ENCODE results near the gene PIK3C3. TPM values are rescaled to one million over a fixed set of nuclear protein-coding genes. Genes with fewer than 3 reads are reported as not detected.

Gene PIK3C3
- total and polyA plus RNA-seq, 2 of the 8 experiments (the other 6 are each of a cell fraction or from before 2014, with no cell fraction given): 15.3 to 47.4 TPM

- Histone ChIP-seq H4K8ac (ENCODE audit: extremely low read depth, insufficient read depth, low read length) (no peak overlapping the region), H3K4me1 (replicated peaks in 1 of 4; ENCODE audit: control insufficient read depth in 3 of 4, insufficient read depth in 4 of 4, low read length in 3 of 4) (no peaks in the 10 kb centered on the region), H2AFZ (ENCODE audit: low read length) (no peak overlapping the region), H2BK12ac (ENCODE audit: low read depth, low read length) (no peak overlapping the region), H3K79me2 (ENCODE audit: control insufficient read depth in 1 of 2, insufficient read depth in 2 of 2, low read length in 2 of 2) (no peaks in the 10 kb centered on the region), H3K14ac (ENCODE audit: insufficient read length) (no peak overlapping the region), H3K9ac (replicated peaks in 1 of 4; ENCODE audit: extremely low read depth in 1 of 4, low read depth in 3 of 4, low read length in 3 of 4) (no peak overlapping the region), H3K4ac (replicated peaks; ENCODE audit: insufficient read length, low read depth, low read length) (no peak overlapping the region), H2BK20ac (ENCODE audit: low read length) (no peak overlapping the region), H3K36me3 (ENCODE audit: control insufficient read depth in 2 of 4, insufficient read depth in 4 of 4, low read length in 3 of 4) (peaks cover 0 to 15% (median 2%) of the 10 kb centered on the region in 4 experiments; a peak in 2 of 8 replicates), H4K20me1 (replicated peaks in 1 of 2; ENCODE audit: control insufficient read depth in 1 of 2, insufficient read depth in 2 of 2, low read length in 2 of 2) (no peaks in the 10 kb centered on the region), H3K23me2 (ENCODE audit: low read depth, low read length) (no peaks in the 10 kb centered on the region), H3K27ac (ENCODE audit: low read depth, low read length) (no peak overlapping the region), H3K18ac (ENCODE audit: extremely low read depth, low read length) (no peak overlapping the region), H3K23ac (ENCODE audit: insufficient read length) (no peak overlapping the region), H2BK120ac (replicated peaks; ENCODE audit: low read depth, low read length) (no peak overlapping the region), H3K27me3 (replicated peaks in 1 of 4; ENCODE audit: control insufficient read depth in 3 of 4, extremely low read depth in 1 of 4, insufficient read depth in 3 of 4, low read length in 3 of 4) (no peaks in the 10 kb centered on the region), H4K91ac (replicated peaks; ENCODE audit: insufficient read length, low read length) (no peak overlapping the region), H4K5ac (ENCODE audit: insufficient read length, low read depth, low read length) (no peak overlapping the region), H3K4me2 (ENCODE audit: insufficient read depth in 1 of 2, low read depth in 2 of 2, low read length in 2 of 2) (no peak overlapping the region), H3K9me3 (ENCODE audit: insufficient read depth in 2 of 2, low read depth in 1 of 2, low read length in 1 of 2) (no peaks in the 10 kb centered on the region), H2AK5ac (ENCODE audit: low read depth, low read length) (no peak overlapping the region), H3K79me1 (ENCODE audit: low read depth, low read length) (no peaks in the 10 kb centered on the region), H2BK15ac (ENCODE audit: low read length) (no peak overlapping the region), H3K4me3 (ENCODE audit: extremely low read depth in 1 of 4, insufficient read depth in 2 of 4, low read depth in 3 of 4, low read length in 4 of 4) (no peak overlapping the region), H2BK5ac (ENCODE audit: low read depth, low read length) (no peak overlapping the region), H3K56ac (replicated peaks; ENCODE audit: insufficient read length, low read depth, low read length) (no peak overlapping the region)
- ChIA-PET POLR2A (ENCODE audit: partially characterized antibody) (no interaction called here), CTCF (ENCODE audit: partially characterized antibody) (interaction anchor here (2.1 kb wide), 1 partner anchor 10 kb away, joined by 7 read pairs; no protein-coding TSS in a partner anchor)
- no peak for FAIRE-seq
- no peak for DNase-seq (ENCODE audit: low read depth in 1 of 2, low spot score in 2 of 2)
- no peak for TF ChIP-seq SIX5 (IDR thresholded peaks at IDR 0.05; ENCODE audit: low read depth, low read length)
- no peak for TF ChIP-seq SP4 (IDR thresholded peaks at IDR 0.05; ENCODE audit: low read length)
- no peak for TF ChIP-seq CBX8 (IDR thresholded peaks at IDR 0.05; ENCODE audit: borderline replicate concordance, low read depth, low read length)
- TF ChIP-seq RFX5 (IDR thresholded peaks at IDR 0.05; ENCODE audit: borderline replicate concordance, low read depth, low read length): no peak
- no peak for TF ChIP-seq EGR1 (IDR thresholded peaks at IDR 0.05; ENCODE audit: borderline replicate concordance, low read depth, low read length)
- TF ChIP-seq, protein P1, sequence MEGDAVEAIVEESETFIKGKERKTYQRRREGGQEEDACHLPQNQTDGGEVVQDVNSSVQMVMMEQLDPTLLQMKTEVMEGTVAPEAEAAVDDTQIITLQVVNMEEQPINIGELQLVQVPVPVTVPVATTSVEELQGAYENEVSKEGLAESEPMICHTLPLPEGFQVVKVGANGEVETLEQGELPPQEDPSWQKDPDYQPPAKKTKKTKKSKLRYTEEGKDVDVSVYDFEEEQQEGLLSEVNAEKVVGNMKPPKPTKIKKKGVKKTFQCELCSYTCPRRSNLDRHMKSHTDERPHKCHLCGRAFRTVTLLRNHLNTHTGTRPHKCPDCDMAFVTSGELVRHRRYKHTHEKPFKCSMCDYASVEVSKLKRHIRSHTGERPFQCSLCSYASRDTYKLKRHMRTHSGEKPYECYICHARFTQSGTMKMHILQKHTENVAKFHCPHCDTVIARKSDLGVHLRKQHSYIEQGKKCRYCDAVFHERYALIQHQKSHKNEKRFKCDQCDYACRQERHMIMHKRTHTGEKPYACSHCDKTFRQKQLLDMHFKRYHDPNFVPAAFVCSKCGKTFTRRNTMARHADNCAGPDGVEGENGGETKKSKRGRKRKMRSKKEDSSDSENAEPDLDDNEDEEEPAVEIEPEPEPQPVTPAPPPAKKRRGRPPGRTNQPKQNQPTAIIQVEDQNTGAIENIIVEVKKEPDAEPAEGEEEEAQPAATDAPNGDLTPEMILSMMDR (IDR thresholded peaks at IDR 0.05; ENCODE audit: control extremely low read depth in 1 of 3, insufficient read depth in 1 of 3, low read depth in 1 of 3, low read length in 3 of 3): no peak
- no peak for TF ChIP-seq ATF3 (IDR thresholded peaks at IDR 0.05; ENCODE audit: insufficient read depth, low read depth, low read length)
- TF ChIP-seq KDM4A (IDR thresholded peaks at IDR 0.05; ENCODE audit: low read depth, low read length, severe bottlenecking): no peak
- no peak for TF ChIP-seq NRF1 (IDR thresholded peaks at IDR 0.05; ENCODE audit: low read depth, low read length)
- no peak for TF ChIP-seq CTBP2 (IDR thresholded peaks at IDR 0.05; ENCODE audit: borderline replicate concordance, insufficient read depth, insufficient read length, low read length)
- no peak for TF ChIP-seq TAF1 (IDR thresholded peaks at IDR 0.05; ENCODE audit: low read depth, low read length)
- no peak for TF ChIP-seq TEAD4 (IDR thresholded peaks at IDR 0.05; ENCODE audit: low read depth, low read length)
- TF ChIP-seq CHD2 (IDR thresholded peaks at IDR 0.05; ENCODE audit: low read length): no peak
Observed at GRCh38 chr18:42064109-42064508, 109.1 kb downstream of the PIK3C3 start.
